Measurements from ENCODE around the gene PLA2G2F.
A peak's percentile ranks its signal among the peaks of the same experiment; 100 is the strongest.

Gene PLA2G2F

GRCh38 chr1:20174937-20175666 lies 36.0 kb downstream of the PLA2G2F start:
- no peak for DNase-seq

- peak in 1 of 2 donors; percentile 36 for DNase-seq
Measured at GRCh38 chr1:20178634-20179370, 39.7 kb downstream of the PLA2G2F start.

GRCh38 chr1:20179371-20180128 lies 40.4 kb downstream of the PLA2G2F start:
- DNase-seq = no peak

GRCh38 chr1:20180129-20180843 lies 41.2 kb downstream of the PLA2G2F start:
- DNase-seq = no peak

- no peak for DNase-seq
Measured at GRCh38 chr1:20180844-20181207, 41.7 kb downstream of the PLA2G2F start.

GRCh38 chr1:20182415-20182814 lies 43.3 kb downstream of the PLA2G2F start:
- no peak for DNase-seq

DNA sequence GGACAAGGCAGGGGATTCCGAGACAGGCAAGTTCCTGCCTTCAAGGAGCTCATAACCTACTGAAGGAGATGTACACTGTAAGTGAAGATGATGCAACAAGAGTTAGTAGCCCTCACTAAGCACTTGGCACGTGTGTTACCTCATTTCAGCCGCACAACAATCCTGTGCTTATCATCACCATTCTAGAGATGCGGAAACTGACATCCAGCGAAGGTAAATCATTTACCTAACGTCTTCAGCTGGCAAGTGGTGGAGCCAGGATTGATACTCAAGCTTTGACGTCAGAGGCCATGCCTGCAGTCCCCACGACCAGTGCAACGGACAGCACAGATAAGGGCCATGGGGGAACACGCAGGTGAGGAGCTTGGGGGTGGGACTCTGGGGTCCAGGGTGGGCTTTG lies 43.9 kb downstream of the PLA2G2F start:
- DNase-seq = no peak

DNA sequence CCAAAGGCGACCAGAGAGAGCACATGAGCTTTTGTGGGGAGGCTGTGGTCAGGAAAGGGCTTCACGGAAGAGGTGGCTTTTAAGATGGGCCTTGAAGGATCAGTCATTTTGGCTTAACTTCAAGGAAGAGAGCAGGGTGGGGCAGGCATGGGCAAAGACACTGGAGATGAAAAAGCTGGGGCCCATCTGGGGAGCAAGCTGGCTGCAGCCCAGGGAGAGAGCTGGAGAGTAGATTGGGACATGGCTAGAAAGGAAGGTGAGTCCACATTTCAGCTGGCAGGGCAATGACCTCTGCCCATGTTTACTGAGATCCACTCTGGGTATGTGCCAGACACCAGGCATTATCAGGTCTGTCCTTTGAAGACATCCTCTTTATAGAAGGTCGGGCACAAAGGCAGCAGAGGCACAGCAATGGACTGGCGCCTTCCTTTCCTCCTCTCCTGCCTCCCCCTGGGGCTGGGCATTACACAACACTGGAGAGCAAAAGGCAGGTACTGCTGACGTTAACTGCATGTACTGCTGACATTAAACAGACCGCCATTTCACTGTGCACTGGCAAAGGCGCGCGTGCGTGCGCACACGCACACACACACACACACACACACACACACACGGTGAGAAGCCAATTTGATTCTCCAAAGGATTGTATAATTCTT lies 44.6 kb downstream of the PLA2G2F start:
- no peak for DNase-seq

DNA sequence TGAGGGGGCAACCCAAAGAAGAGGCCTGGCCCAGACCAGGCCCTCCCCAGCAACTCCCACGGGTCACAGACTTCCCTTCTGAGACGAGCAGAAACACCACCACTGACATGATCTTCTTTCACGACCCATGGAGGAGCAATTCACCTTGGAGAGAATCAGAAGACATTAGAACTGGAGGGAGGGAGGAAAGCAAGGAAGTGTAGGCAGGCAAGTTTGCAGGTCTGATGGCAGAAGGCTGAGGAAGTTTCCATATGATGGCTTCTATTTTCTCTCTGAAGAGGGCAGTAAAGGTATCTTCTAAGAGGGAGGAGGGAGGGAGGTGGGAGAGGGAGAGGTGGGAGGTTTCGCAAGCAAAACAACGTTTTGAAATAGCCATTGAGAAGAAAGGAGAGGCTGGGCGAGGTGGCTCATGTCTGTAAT lies 45.4 kb downstream of the PLA2G2F start:
- DNase-seq = no peak

GRCh38 chr1:20184997-20185833 lies 46.1 kb downstream of the PLA2G2F start:
- DNase-seq = peak; percentile 67 to 73

DNA sequence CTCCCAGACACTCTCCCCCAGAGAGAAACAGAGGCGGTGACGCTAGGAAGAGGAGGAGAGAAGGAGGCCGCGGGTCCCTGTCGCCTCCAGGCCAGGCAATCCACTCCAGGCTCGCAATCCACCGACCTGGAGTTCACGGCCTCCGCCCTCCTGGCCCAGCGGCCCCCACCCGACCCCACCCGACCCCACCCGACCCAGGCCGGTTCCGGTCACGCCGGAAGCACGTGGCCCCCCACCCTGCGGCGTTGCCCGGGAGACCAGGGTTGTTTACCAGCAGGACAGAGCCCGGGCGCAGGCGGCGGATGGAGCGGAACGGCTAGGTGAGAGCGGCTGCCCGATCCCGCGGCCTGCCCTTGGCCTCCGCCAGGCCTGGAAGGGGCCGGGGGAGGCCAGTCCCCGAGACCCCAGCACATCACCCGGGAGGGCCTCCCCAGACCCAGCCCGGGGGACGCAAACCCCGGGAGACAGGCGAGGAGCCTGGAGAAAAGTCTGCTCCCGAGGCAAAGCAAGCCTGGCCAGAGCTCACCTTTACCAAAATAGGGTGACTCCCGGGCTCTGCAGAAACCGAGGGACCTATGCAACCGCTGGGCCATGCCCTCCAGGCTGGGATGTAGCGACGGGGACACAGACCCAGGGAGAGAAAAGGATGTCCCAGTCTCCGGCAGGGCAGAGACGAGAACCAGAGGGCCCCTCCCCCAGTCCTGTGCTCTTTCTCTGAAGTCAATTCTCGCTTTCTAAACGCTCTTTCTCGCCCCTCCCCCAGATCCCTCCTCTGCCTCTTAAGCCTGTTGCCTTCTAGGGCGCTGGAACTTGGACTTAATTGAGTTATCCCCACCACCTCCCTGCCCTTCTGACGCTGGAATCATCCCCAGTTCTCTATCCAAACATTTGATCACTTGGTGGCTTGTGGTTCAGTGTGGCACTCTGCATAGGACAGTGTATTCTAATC lies 47.0 kb downstream of the PLA2G2F start, which contains the start of the genes PLA2G2C and UBXN10:
TSS of gene PLA2G2C (minus strand) at position 685 of the 949 bp plus-strand sequence. CDS start 9,155 bp downstream, outside the sequence.
TSS of gene UBXN10 (plus strand) at position 263 of the 949 bp plus-strand sequence. CDS start 4,466 bp downstream, outside the sequence.
- peak; percentile 67 to 77 for DNase-seq

DNA sequence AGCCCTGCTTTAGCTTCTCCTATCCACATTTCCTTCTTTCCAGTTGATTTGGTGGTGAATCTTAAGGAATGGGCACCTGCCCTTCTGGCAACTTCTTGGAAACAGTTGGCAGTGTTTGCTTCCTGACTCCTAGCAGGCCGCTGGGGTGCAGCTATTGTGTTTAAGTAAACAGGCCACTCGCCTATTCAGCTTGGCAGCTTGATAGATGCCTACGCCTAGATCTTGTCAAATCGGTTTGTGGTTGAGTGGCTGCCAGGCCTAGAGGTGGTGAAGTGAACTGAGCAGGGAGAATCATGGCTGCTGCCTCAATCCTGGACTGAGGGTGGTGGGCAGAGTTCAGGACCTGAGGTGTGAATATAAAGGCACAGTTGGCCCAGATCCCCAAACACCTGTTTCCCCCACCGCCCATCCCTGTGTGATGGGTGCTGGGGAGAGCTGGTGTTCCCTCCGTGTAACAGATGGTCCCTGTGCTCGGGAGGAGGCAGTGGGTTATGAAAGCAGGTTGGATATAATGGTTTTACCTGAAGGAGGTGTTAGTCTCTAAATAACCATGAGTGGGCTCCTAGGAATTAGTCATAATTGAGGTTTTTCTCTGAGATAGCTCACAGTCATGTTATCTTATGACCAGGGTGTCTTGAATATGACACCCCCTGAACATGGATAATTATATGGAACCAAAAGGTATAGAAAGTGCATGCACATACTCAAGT lies 48.1 kb downstream of the PLA2G2F start:
- DNase-seq = peak; percentile 23 to 45

- DNase-seq = no peak
Measured at GRCh38 chr1:20187813-20188454, 48.8 kb downstream of the PLA2G2F start.

GRCh38 chr1:20188455-20188817 lies 49.3 kb downstream of the PLA2G2F start:
- no peak for DNase-seq

DNA sequence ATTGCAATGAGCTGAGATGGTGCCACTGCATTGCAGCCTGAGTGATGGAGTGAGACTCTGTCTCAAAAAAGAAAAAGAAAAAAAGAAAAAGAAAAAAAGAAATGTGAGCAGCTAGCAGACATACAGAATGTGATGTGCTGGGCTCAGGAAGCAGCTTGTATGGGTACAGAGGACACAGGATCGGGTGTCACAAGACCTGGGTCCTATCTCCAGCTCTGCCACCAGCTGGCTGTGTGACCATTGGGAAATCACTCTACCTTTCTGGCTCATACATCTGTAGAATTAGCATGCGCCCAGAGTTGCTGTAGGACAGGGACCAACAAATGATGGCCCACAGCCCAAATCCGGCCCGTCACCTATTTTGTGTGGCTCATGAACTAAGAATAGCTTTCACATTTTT lies 50.5 kb downstream of the PLA2G2F start:
- no peak for DNase-seq

DNA sequence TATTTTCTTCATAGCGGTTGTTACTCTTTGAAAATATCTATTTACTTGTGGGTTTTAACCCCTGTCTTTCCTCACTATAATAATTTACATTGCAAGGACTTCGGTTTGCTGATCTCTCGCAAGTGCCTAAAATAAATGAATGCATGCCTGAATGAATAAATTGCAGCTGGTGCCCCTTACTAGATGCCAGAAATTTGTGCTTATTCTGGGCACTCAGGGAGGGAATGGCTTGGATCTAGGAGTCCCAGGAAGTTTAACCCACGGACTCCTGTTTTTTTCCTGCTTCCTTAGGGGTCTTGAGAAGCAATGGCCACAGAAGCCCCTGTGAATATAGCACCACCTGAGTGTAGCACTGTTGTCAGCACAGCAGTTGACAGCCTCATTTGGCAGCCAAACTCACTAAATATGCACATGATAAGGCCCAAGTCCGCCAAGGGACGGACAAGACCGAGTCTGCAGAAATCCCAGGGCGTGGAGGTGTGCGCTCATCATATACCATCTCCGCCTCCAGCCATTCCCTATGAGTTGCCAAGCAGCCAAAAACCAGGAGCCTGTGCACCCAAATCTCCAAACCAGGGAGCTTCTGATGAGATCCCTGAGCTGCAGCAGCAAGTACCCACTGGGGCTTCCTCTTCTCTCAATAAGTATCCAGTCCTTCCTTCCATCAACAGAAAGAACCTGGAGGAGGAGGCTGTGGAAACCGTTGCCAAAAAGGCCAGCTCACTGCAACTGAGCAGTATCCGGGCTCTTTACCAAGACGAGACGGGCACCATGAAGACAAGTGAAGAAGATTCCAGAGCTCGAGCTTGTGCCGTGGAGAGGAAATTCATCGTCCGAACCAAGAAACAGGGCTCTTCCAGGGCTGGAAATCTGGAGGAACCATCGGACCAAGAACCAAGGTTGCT lies 51.4 kb downstream of the PLA2G2F start:
- no peak for DNase-seq

DNA sequence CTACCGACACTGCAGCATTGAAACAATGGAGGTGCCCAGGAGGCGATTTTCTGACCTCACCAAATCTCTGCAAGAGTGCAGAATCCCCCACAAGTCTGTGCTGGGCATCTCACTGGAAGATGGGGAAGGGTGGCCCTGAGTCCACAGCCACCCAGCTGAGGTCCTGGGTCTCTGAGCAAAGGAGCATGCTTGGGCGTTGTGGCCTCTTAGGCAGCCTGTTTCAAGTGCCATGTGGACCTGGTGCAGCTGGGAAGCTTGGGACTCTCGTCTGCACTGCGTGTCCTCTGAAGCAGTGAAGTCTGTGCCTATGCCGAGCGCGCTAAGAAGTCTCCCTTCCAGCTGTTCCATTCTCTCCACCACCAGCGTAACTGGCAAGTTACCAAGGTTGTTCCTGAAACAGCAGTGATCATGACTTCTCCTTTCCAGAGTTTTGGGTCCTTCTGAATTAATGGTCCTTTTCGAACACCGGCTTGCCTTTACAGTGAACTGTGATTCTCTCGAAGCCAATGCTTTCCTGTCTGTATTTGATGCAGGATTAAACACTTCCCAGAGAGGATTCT lies 52.2 kb downstream of the PLA2G2F start:
- no peak for DNase-seq
